Mucosa of stomach (tissue), 1 donor: ENCODE data around the gene ACTR6.
"Not testable (repeated sequence)": the region's sequence is repeated elsewhere in the genome, so short reads cannot be mapped to it uniquely, and the experiment has no call there.

ENCODE experiments used
- H3K27me3 ChIP-seq: one replicate; pipeline ENCODE4 v1.7.0; 2013; ENCODE audit warnings: mild to moderate bottlenecking, low read length; ENCODE audit not compliant: control insufficient read depth, insufficient read depth
- H3K36me3 ChIP-seq: one replicate; pipeline ENCODE4 v1.7.0; 2013; ENCODE audit warnings: low read length; ENCODE audit not compliant: control insufficient read depth, insufficient read depth
- H3K4me1 ChIP-seq: one replicate; pipeline ENCODE4 v1.7.0; 2013; ENCODE audit warnings: mild to moderate bottlenecking, low read length; ENCODE audit not compliant: control insufficient read depth, insufficient read depth
- H3K4me3 ChIP-seq: one replicate; pipeline ENCODE4 v1.7.0; 2013; ENCODE audit warnings: low read length
- H3K9ac ChIP-seq: one replicate; pipeline ENCODE4 v1.7.0; 2013; ENCODE audit warnings: mild to moderate bottlenecking, low read length, moderate library complexity
- H3K9me3 ChIP-seq: one replicate; pipeline ENCODE4 v1.7.0; 2013; ENCODE audit warnings: mild to moderate bottlenecking, low read length, moderate library complexity; ENCODE audit not compliant: control insufficient read depth
- donor health status: Pancreatic carcinoma.

The ACTR6 gene

GRCh38 chr12:100213016-100213891, 12.6 kb downstream of the ACTR6 start:
- Histone ChIP-seq H3K36me3 (no peaks in the 10 kb centered on the region), H3K4me3 (no peak overlapping the region), H3K9me3 (no peaks in the 10 kb centered on the region), H3K4me1 (peaks cover 8% of the 10 kb centered on the region), H3K9ac (no peak overlapping the region), H3K27me3 (no peaks in the 10 kb centered on the region)

- H3K36me3 ChIP-seq = no peaks in the 10 kb centered on the region
- peaks cover 8% of the 10 kb centered on the region for H3K4me1 ChIP-seq
- H3K27me3 ChIP-seq = no peaks in the 10 kb centered on the region
- no peak overlapping the region for H3K9ac ChIP-seq
- H3K4me3 ChIP-seq = no peak overlapping the region
- no peaks in the 10 kb centered on the region for H3K9me3 ChIP-seq
These were observed 13.9 kb downstream of the ACTR6 start for GRCh38 chr12:100214518-100214917.

- no peaks in the 10 kb centered on the region for H3K9me3 ChIP-seq
- no peaks in the 10 kb centered on the region for H3K36me3 ChIP-seq
- H3K27me3 ChIP-seq = no peaks in the 10 kb centered on the region
- H3K4me1 ChIP-seq = peaks cover 8% of the 10 kb centered on the region
- no peak overlapping the region for H3K9ac ChIP-seq
- no peak overlapping the region for H3K4me3 ChIP-seq
These were observed 14.6 kb downstream of the ACTR6 start for GRCh38 chr12:100215209-100215608.

- no peaks in the 10 kb centered on the region for H3K36me3 ChIP-seq
- H3K27me3 ChIP-seq = no peaks in the 10 kb centered on the region
- no peaks in the 10 kb centered on the region for H3K9me3 ChIP-seq
- no peak overlapping the region for H3K9ac ChIP-seq
- H3K4me1 ChIP-seq = peaks cover 8% of the 10 kb centered on the region
- no peak overlapping the region for H3K4me3 ChIP-seq
These were observed 15.7 kb downstream of the ACTR6 start for GRCh38 chr12:100216337-100216736.

GRCh38 chr12:100219328-100220109, 18.9 kb downstream of the ACTR6 start:
- no peak overlapping the region for H3K9ac ChIP-seq
- H3K4me1 ChIP-seq = peaks cover 4% of the 10 kb centered on the region
- H3K4me3 ChIP-seq = no peak overlapping the region
- H3K27me3 ChIP-seq = no peaks in the 10 kb centered on the region
- no peaks in the 10 kb centered on the region for H3K36me3 ChIP-seq
- no peaks in the 10 kb centered on the region for H3K9me3 ChIP-seq

- Histone ChIP-seq H3K4me1 (no peaks in the 10 kb centered on the region), H3K9me3 (no peaks in the 10 kb centered on the region), H3K4me3 (no peak overlapping the region), H3K27me3 (no peaks in the 10 kb centered on the region), H3K9ac (no peak overlapping the region), H3K36me3 (no peaks in the 10 kb centered on the region)
These were observed 20.9 kb downstream of the ACTR6 start for GRCh38 chr12:100221523-100221922.

- H3K9ac ChIP-seq, H3K27me3 ChIP-seq, H3K4me1 ChIP-seq, H3K4me3 ChIP-seq, H3K9me3 ChIP-seq, H3K36me3 ChIP-seq: not testable (repeated sequence)
These were observed 21.6 kb downstream of the ACTR6 start for GRCh38 chr12:100222173-100222572.

- no peak overlapping the region for H3K4me3 ChIP-seq
- H3K36me3 ChIP-seq = no peaks in the 10 kb centered on the region
- no peak overlapping the region for H3K9ac ChIP-seq
- H3K27me3 ChIP-seq = no peaks in the 10 kb centered on the region
- H3K4me1 ChIP-seq = no peaks in the 10 kb centered on the region
- H3K9me3 ChIP-seq = no peaks in the 10 kb centered on the region
These were observed 24.9 kb downstream of the ACTR6 start for GRCh38 chr12:100225491-100225890.

GRCh38 chr12:100229036-100229635, 28.5 kb downstream of the ACTR6 start:
- no peaks in the 10 kb centered on the region for H3K9me3 ChIP-seq
- no peaks in the 10 kb centered on the region for H3K36me3 ChIP-seq
- H3K27me3 ChIP-seq = no peaks in the 10 kb centered on the region
- no peak overlapping the region for H3K4me3 ChIP-seq
- H3K9ac ChIP-seq = no peak overlapping the region
- H3K4me1 ChIP-seq = no peaks in the 10 kb centered on the region

- Histone ChIP-seq H3K4me1 (no peaks in the 10 kb centered on the region), H3K9ac (no peak overlapping the region), H3K36me3 (no peaks in the 10 kb centered on the region), H3K4me3 (no peak overlapping the region), H3K27me3 (no peaks in the 10 kb centered on the region), H3K9me3 (no peaks in the 10 kb centered on the region)
These were observed 29.3 kb downstream of the ACTR6 start for GRCh38 chr12:100229876-100230275.

- H3K4me1 ChIP-seq, H3K27me3 ChIP-seq, H3K9ac ChIP-seq, H3K36me3 ChIP-seq, H3K4me3 ChIP-seq, H3K9me3 ChIP-seq: not testable (repeated sequence)
These were observed 31.3 kb downstream of the ACTR6 start for GRCh38 chr12:100231873-100232272.

- Histone ChIP-seq H3K9me3 (no peaks in the 10 kb centered on the region), H3K27me3 (no peaks in the 10 kb centered on the region), H3K9ac (no peak overlapping the region), H3K4me1 (no peaks in the 10 kb centered on the region), H3K36me3 (no peaks in the 10 kb centered on the region), H3K4me3 (no peak overlapping the region)
These were observed 33.6 kb downstream of the ACTR6 start for GRCh38 chr12:100234166-100234565.
